IMR-90 (cell line): ENCODE measurements around the gene STING1. TPM values are rescaled to one million over a fixed set of nuclear protein-coding genes. Genes with fewer than 3 reads are reported as not detected.

ENCODE experiments used
- ATAC-seq: fragments of 200-7000 bp; cut with Tn5 transposase; 2 replicates; pipeline ENCODE4 v1.9.1; 2020; ENCODE audit warnings: low read depth, mild to moderate bottlenecking, moderate library complexity
- BruUV-seq: library from RNA; stranded (reverse); fragments of 400-500 nt; replicated peaks from 2 replicates; lab custom pipeline; 2021; lab: Mats Ljungman, UMichigan
- CTCF ChIA-PET: fragments of 300-600 bp; formaldehyde crosslinking; extraction: SDS; loops from one replicate; lab custom pipeline; 2021; ENCODE audit warnings: antibody characterized with exemption; lab: Yijun Ruan, JAX
- POLR2A ChIA-PET: fragments of 300-600 bp; sonication (Branson Sonifier 250); formaldehyde crosslinking; loops from one replicate; lab custom pipeline; 2022; ENCODE audit warnings: antibody characterized with exemption; ENCODE audit not compliant: unreplicated experiment; lab: Charles Lee
- DNase-seq: peaks from one replicate; pipeline ENCODE4 v3.0.0; 2013
- H2AFZ ChIP-seq: replicated peaks from 2 replicates; pipeline ENCODE3; 2013; ENCODE audit warnings: low read length, mild to moderate bottlenecking; ENCODE audit not compliant: poor library complexity
- H2AK5ac ChIP-seq: 2 replicates; pipeline ENCODE4 v1.6.1; 2013; ENCODE audit warnings: low read depth, low read length, inconsistent platforms
- H2AK9ac ChIP-seq: replicated peaks from 2 replicates; pipeline ENCODE3; 2013; ENCODE audit warnings: mild to moderate bottlenecking, low read depth, low read length, moderate library complexity; ENCODE audit not compliant: poor library complexity
- H2BK120ac ChIP-seq: 2 replicates; pipeline ENCODE4 v1.6.1; 2013; ENCODE audit warnings: low read depth, low read length, inconsistent platforms
- H2BK15ac ChIP-seq: 3 replicates; pipeline ENCODE4 v1.6.1; 2013; ENCODE audit warnings: low read depth, low read length, inconsistent platforms
- H2BK20ac ChIP-seq: 2 replicates; pipeline ENCODE4 v1.6.1; 2013; ENCODE audit warnings: low read depth, mild to moderate bottlenecking, inconsistent platforms, low read length, moderate library complexity
- H2BK5ac ChIP-seq: 2 replicates; pipeline ENCODE4 v1.6.1; 2013; ENCODE audit warnings: mild to moderate bottlenecking, low read depth, low read length, inconsistent platforms; ENCODE audit not compliant: poor library complexity, severe bottlenecking
- H3K14ac ChIP-seq: replicated peaks from 2 replicates; pipeline ENCODE4 v1.6.1; 2013; ENCODE audit warnings: low read depth, low read length, inconsistent platforms
- H3K18ac ChIP-seq: 2 replicates; pipeline ENCODE4 v1.6.1; 2013; ENCODE audit warnings: low read depth, low read length, control low read depth
- H3K23ac ChIP-seq: 2 replicates; pipeline ENCODE4 v1.6.1; 2013; ENCODE audit warnings: low read depth, low read length, inconsistent platforms
- H3K27ac ChIP-seq: 2 replicates; pipeline ENCODE4 v1.5.1; 2013; ENCODE audit warnings: mild to moderate bottlenecking, control low read depth, low read length; ENCODE audit not compliant: insufficient read depth
- H3K27me3 ChIP-seq: 2 replicates; pipeline ENCODE4 v1.6.1; 2013; ENCODE audit warnings: low read length; ENCODE audit not compliant: control insufficient read depth, insufficient read depth
- H3K36me3 ChIP-seq: 2 replicates; pipeline ENCODE4 v1.6.1; 2013; ENCODE audit warnings: low read length, mixed read lengths; ENCODE audit not compliant: control insufficient read depth, insufficient read depth
- H3K4ac ChIP-seq: 2 replicates; pipeline ENCODE4 v1.6.1; 2013; ENCODE audit warnings: low read depth, low read length, inconsistent platforms
- H3K4me1 ChIP-seq: 2 replicates; pipeline ENCODE4 v1.6.1; 2013; ENCODE audit warnings: low read length, mixed read lengths; ENCODE audit not compliant: control insufficient read depth, insufficient read depth
- H3K4me2 ChIP-seq: 2 replicates; pipeline ENCODE4 v1.6.1; 2013; ENCODE audit warnings: low read depth, mild to moderate bottlenecking, control low read depth, low read length, moderate library complexity
- H3K4me3 ChIP-seq: 2 replicates; pipeline ENCODE4 v1.5.1; 2013; ENCODE audit warnings: low read depth, mild to moderate bottlenecking, control low read depth, low read length, moderate library complexity; ENCODE audit not compliant: insufficient read depth
- H3K56ac ChIP-seq: 2 replicates; pipeline ENCODE4 v1.6.1; 2013; ENCODE audit warnings: low read length, inconsistent platforms; ENCODE audit not compliant: insufficient read depth; ENCODE audit errors: extremely low read depth
- H3K79me1 ChIP-seq, 2 experiments: 2 replicates each; pipeline ENCODE4 v1.6.1; 2013; ENCODE audit warnings: low read length in 2 of 2, inconsistent platforms in 1 of 2, low read depth in 1 of 2
- H3K9ac ChIP-seq: 2 replicates; pipeline ENCODE4 v1.6.1; 2013; ENCODE audit warnings: low read depth, low read length, control low read depth
- H3K9me1 ChIP-seq: 2 replicates; pipeline ENCODE4 v1.6.1; 2013; ENCODE audit warnings: low read length, inconsistent platforms; ENCODE audit not compliant: insufficient read depth
- H3K9me3 ChIP-seq: 2 replicates; pipeline ENCODE4 v1.6.1; 2013; ENCODE audit warnings: low read length; ENCODE audit not compliant: control insufficient read depth, insufficient read depth
- H4K20me1 ChIP-seq: 2 replicates; pipeline ENCODE4 v1.6.1; 2013; ENCODE audit warnings: low read length, inconsistent platforms; ENCODE audit not compliant: insufficient read depth
- H4K5ac ChIP-seq: 2 replicates; pipeline ENCODE4 v1.6.1; 2013; ENCODE audit warnings: mild to moderate bottlenecking, low read depth, low read length, control low read depth
- H4K8ac ChIP-seq, 2 experiments: 2 replicates each; pipeline ENCODE4 v1.6.1; 2013; ENCODE audit warnings: low read depth in 2 of 2, low read length in 2 of 2, control low read depth in 1 of 2, inconsistent platforms in 1 of 2
- H4K91ac ChIP-seq: 2 replicates; pipeline ENCODE4 v1.6.1; 2013; ENCODE audit warnings: low read depth, low read length, inconsistent platforms; ENCODE audit not compliant: insufficient read depth
- BHLHE40 ChIP-seq: fragments of 150-350 bp; IDR thresholded peaks from 2 replicates; pipeline ENCODE4 v1.6.1; 2016; ENCODE audit warnings: mild to moderate bottlenecking, low read depth, low read length
- MAFK ChIP-seq: IDR thresholded peaks from 2 replicates; pipeline ENCODE4 v1.6.1; 2012; ENCODE audit warnings: low read depth, low read length, improper control_type of control experiment
- RFX5 ChIP-seq: IDR thresholded peaks from 2 replicates; pipeline ENCODE4 v1.8.0; 2012; ENCODE audit warnings: low read depth, mild to moderate bottlenecking, low read length, moderate library complexity
- WGBS, 2 experiments: methylation state at CpG; one replicate each; pipeline versions ENCODE4 v1.1.5 to v1.1.7; 2013; ENCODE audit warnings: missing lambda C conversion rate in 2 of 2; ENCODE audit not compliant: insufficient read length in 1 of 2; ENCODE audit errors: extremely low coverage in 2 of 2; 5-methylcytosine and 5-hydroxymethylcytosine counted together
- dilution Hi-C: fragments of 300-500 bp; cut with HindIII; formaldehyde crosslinking; loops from one replicate; pipeline ENCODE4 v1.14.3; 2018; ENCODE audit warnings: low sequenced_read_pairs; ENCODE audit not compliant: unreplicated experiment
- in situ Hi-C: fragments of 300-500 bp; cut with MboI; formaldehyde crosslinking; loops from 3 replicates; pipeline ENCODE4 v1.14.3; 2019; ENCODE audit warnings: low sequenced_read_pairs, inconsistent platforms, mixed read lengths
- intact Hi-C: fragments of 100-400 bp; cut with micrococcal nuclease; formaldehyde crosslinking; loops from 2 replicates; pipeline ENCODE4 v1.10.0; 2022
- polyA plus RNA-seq, 3 experiments: library from polyadenylated mRNA; depleted of rRNA; stranded (reverse); fragments of >200 nt; gene quantifications; 2 replicates each; pipeline ENCODE4 v1.2.3, GENCODE V29; 2012; ENCODE audit warnings: low replicate concordance in 1 of 3
- total RNA-seq: library from RNA; depleted of rRNA; stranded (reverse); fragments of >200 nt; gene quantifications from 2 replicates; pipeline ENCODE4 v1.2.3, GENCODE V29; 2012

The STING1 gene
- total and polyA plus RNA-seq, 2 of the 4 experiments (the other 2 are of a cell fraction), result 18.6 to 63.5 TPM

DNA sequence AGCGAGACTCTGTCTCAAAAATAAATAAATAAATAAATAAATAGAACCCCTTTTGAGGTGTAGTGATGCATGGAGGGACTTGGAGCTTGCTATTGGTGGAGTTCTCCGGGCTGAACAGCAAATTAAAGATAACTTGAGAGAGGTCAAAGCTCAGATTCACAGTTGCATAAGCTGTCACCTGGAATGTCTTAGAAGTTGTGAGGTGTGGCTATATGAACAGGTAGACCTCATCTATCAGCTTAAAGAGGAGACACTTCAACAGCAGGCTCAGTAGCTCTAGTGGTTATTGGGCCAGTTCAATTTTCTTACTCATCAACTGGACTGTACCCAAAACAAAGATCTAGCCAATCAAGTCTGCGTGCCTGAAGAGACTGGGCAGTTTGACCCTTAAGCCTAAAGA, 11.7 kb upstream of the STING1 start:
- POLR2A ChIA-PET, result no interaction called here

More for the DNA sequence above, 11.7 kb upstream of the STING1 start:
- Histone ChIP-seq H3K9me1 (peaks cover 20% of the 10 kb centered on the region), H2AK9ac (no peak overlapping the region), H3K9me3 (no peaks in the 10 kb centered on the region), H3K4me2 (no peak overlapping the region), H2BK120ac (peak overlapping the region; percentile 98), H3K27me3 (no peaks in the 10 kb centered on the region), H3K36me3 (no peaks in the 10 kb centered on the region), H3K9ac (no peak overlapping the region), H3K4me1 (peaks cover 19% of the 10 kb centered on the region), H3K14ac (peak overlapping the region; percentile 61), H3K18ac (peak overlapping the region; percentile 54; the same call in 1 of the 2 replicates), H4K20me1 (no peaks in the 10 kb centered on the region), H3K56ac (no peak overlapping the region), H4K8ac (peak overlapping the region in 1 of 2 experiments; percentile 77; a peak in 2 of 4 replicates), H2AK5ac (peak overlapping the region; percentile 87), H3K79me1 (no peaks in the 10 kb centered on the region), H4K91ac (peak overlapping the region; percentile 16), H3K23ac (no peak overlapping the region), H3K4me3 (no peak overlapping the region), H2AFZ (no peak overlapping the region), H2BK20ac (peak overlapping the region; percentile 86), H3K27ac (no peak overlapping the region), H2BK5ac (peak overlapping the region; percentile 76), H4K5ac (no peak overlapping the region), H2BK15ac (peak overlapping the region; percentile 83; the same call in 1 of the 3 replicates), H3K4ac (peak overlapping the region; percentile 98)
- CTCF ChIA-PET, result interaction anchor here (1.1 kb wide), 1 partner anchor 72 kb away, joined by 4 read pairs; no protein-coding TSS in a partner anchor
- dilution Hi-C loops (no loop called here), intact Hi-C loops (no loop called here), in situ Hi-C loops (no loop called here)
- BruUV-seq, result no TSS peak
- ATAC-seq, result no peak
- 71% methylated on average over 1 of the region's 3 CpGs; no CpG with 5 or more reads in 1 of the 2 experiments for WGBS, 2 experiments
- TF ChIP-seq MAFK (no peak), BHLHE40 (no peak), RFX5 (no peak)
- DNase-seq, result no peak
